Coronary artery (tissue), 2 donors: Measurements from ENCODE around the gene MAN1A1.

Experiments used
- DNase-seq: peaks from one replicate; pipeline ENCODE4 v3.0.0-alpha.2; 2017; ENCODE audit warnings: low spot score
- H3K27ac ChIP-seq, 2 donors: fragments of 200-600 bp; sonication (generic); one replicate each; pipeline ENCODE4 v1.5.1; 2016 to 2019
- H3K4me3 ChIP-seq: fragments of 200-600 bp; sonication (generic); 2 replicates; pipeline ENCODE4 v1.5.1; 2016; ENCODE audit warnings: mild to moderate bottlenecking, moderate library complexity
- CTCF ChIP-seq: fragments of 200-600 bp; sonication (generic); IDR thresholded peaks from one replicate; pipeline ENCODE4 v1.5.1; 2019; ENCODE audit warnings: antibody characterized with exemption

Gene MAN1A1

DNA sequence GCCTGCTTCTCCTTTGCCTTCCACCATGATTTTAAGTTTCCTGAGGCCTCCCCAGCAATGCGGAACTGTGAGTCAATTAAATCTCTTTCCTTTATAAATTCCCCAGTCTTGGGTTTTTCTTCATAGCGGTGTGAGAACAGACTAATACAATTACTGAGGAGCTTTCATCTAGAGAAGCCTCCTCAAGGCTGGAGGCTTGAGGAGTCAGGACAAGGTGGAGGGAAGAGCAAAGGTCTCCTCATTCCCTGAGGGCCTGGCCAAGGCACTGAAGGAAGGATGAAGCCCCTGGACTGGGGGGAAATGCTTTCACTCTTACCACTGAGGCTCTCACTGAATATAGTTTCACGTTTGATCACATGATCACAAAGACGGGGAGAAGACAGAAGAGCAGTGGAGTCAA lies 118.2 kb downstream of the MAN1A1 start:
- no peak for DNase-seq
- Histone ChIP-seq H3K27ac (no peak overlapping the region), H3K4me3 (no peak overlapping the region)
- TF ChIP-seq CTCF, result no peak

GRCh38 chr6:119230160-119230559 lies 119.4 kb downstream of the MAN1A1 start:
- no peak for TF ChIP-seq CTCF

GRCh38 chr6:119227377-119227776 lies 122.2 kb downstream of the MAN1A1 start:
- TF ChIP-seq CTCF, result no peak
- Histone ChIP-seq H3K4me3 (no peak overlapping the region), H3K27ac (no peak overlapping the region)
- DNase-seq, result no peak

More at GRCh38 chr6:119230160-119230559, 119.4 kb downstream of the MAN1A1 start:
- Histone ChIP-seq H3K27ac (no peak overlapping the region), H3K4me3 (no peak overlapping the region)
- DNase-seq, result no peak

DNA sequence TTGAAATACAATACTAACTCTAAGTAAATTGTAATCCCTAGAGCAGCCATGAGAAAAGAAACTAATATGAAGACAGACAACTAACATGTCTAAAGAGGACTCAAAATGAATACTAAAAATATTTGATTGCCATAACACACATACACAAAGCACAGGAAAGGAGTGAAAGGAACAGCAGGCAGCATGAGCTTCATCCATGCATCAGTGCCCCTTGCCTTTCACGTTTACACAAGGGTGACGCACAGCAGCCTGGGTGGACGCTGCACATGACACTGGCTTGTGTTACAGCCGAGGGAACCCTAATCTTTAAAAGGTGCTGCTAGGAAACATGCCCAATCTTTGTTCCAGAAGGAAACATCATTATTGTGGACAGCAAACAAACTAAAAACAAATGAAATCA lies 123.5 kb downstream of the MAN1A1 start:
- no peak for DNase-seq
- no peak for TF ChIP-seq CTCF
- Histone ChIP-seq H3K27ac (no peak overlapping the region), H3K4me3 (no peak overlapping the region)

DNA sequence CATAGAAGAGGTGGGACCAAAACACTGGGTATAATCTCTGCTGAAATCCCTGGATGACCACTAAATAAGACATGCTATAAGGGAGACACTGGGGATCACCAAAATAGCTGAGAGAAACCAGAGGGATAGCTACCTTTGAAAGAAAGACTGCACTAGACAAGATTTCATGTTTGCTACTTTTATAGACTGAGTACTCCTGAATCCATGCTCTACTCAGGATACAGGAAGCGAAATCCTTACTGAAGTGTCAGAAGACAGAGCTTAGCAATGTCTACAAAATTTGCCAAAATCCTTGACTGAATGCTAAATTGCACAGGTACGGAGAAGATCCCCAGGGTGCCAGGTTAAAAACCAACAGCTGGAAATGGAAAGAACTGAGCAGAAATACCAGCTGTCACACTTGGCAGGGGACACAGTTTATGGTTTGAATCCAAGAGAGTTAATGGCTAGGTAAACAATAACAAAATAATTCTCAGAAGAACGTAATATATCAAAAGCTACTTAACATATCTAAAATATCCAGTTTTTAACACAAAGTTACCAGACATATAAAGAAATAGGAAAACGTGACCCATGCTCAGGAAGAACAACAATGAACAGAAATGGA lies 125.4 kb downstream of the MAN1A1 start:
- TF ChIP-seq CTCF, result no peak
- DNase-seq, result no peak
- Histone ChIP-seq H3K27ac (no peak overlapping the region), H3K4me3 (no peak overlapping the region)

- Histone ChIP-seq H3K4me3 (no peak overlapping the region), H3K27ac (no peak overlapping the region)
- TF ChIP-seq CTCF, result no peak
- DNase-seq, result no peak
Observed at GRCh38 chr6:119220452-119220851, 129.1 kb downstream of the MAN1A1 start.

DNA sequence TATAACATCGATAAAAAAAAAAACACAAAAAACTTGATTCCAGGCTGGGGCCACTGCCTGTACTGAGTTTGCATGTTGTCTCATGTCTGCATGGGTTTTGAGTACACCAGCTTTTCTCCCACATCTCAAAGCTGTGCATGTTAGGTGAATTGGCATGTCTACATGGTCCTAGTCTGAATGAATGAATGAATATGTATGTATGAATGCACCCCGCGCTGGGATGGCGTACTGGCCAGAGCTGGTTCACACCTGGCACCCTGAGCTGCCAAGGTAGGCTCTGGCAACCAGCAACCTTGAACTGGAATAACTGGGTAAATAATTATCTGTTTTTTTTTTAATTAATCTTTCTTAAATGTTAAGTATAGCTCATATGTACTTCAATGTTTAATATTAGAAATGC lies 131.0 kb downstream of the MAN1A1 start:
- Histone ChIP-seq H3K27ac (no peak overlapping the region), H3K4me3 (no peak overlapping the region)
- DNase-seq, result no peak
- TF ChIP-seq CTCF, result no peak
